NK-92 treated with Interleukin-12 subunit alpha and Interleukin-12 subunit beta, amount 100 ng/mL, for 24 hours (cell line): ENCODE measurements around the gene RNF145.
"Not testable (repeated sequence)": the region's sequence is repeated elsewhere in the genome, so short reads cannot be mapped to it uniquely, and the experiment has no call there.

ENCODE experiments used
- DNase-seq: peaks from one replicate; lab custom pipeline; 2025; lab: John Stamatoyannopoulos, UW

RNF145 gene

GRCh38 chr5:159156426-159157238 is 52.7 kb downstream of the RNF145 start:
- no peak for DNase-seq

- DNase-seq, result no peak
Observed at GRCh38 chr5:159155960-159156359, 53.4 kb downstream of the RNF145 start.

DNA sequence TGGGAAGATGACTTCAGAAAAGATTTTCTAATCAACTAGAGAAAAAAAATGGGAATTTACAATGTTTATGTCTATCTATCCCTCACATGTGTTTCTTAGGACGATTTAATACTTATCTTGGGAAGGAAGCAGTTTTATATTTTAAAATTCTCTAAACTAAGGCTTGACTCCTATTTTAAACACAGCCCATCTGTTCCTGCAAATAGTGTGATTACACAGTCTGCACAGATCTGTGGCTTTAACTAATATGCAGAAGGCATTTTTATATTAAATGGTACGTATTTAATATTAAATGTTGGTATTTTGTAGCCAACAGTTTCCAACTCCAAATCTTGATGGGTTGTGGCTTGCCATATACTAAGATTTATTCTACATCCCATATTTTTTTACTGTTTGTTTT is 56.5 kb downstream of the RNF145 start:
- no peak for DNase-seq

DNA sequence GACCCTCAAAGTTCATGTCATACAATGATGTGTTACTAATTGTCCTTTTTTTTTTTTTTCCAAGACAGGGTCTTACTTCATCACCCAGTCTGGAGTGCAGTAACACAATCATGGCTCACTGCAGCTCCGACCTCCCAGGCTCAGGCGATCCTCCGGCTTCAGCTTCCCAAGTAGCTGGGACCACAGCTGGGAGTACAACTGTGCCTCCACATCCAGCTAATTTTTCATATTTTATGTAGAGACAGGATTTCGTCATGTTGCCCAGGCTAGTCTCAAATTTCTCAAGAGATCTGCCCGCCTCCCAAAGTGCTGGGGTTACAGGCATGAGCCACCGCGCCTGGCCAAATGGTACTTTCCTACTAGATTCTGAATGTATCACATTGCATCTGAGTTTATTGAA is 60.3 kb downstream of the RNF145 start:
- no peak for DNase-seq

DNA sequence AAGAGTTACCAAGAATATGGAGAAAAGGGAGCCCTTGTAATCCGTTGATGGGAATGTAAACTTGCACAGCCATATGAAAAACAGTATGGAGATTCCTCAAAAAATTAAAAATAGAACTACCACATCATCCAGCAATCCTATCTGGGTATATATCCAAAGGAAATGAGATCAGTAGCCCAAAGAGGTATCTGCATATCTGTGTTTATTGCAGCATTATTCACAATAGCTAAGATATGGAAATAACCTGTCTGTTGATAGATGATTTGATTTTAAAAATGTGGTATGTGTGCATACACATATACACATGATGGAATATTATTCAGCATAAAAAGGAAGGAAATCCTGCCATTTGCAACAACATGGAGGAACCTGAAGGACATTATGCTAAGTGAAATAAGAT is 61.4 kb downstream of the RNF145 start:
- DNase-seq, result no peak

- DNase-seq, result no peak
Observed at GRCh38 chr5:159146839-159147238, 62.5 kb downstream of the RNF145 start.

- not testable (repeated sequence) for DNase-seq
Observed at GRCh38 chr5:159145160-159145559, 64.2 kb downstream of the RNF145 start.

- DNase-seq, result no peak
Observed at GRCh38 chr5:159139802-159140201, 69.6 kb downstream of the RNF145 start.

DNA sequence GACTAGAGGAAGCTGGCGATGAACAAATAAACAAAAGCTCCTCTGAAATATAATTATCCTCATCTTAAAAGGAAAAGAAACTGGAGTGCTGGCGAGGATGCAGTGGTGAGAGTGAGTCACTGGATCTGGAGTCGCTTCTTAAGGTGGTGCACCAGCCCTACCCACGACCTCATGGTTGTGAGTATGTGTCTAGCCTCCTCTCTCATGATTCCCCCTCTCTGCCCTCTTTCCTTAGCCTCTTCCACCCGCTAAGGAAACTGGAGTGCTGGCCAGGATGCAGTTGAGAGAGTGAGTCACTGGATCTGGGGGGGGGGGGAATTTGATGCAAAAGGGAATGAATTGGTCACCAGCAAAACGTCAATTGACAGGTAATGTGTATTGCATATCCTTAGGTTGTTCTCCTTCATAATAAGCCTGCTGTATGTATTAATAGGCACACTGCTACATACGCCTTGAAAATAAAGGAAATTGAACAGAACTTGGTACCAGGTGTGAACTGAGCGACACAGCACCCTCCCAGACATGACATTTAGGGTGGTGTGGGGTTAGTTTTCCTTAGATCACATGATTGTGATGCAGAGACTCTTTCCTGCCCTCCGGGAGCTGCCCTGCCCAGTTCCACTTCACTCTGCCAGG is 73.3 kb downstream of the RNF145 start:
- no peak for DNase-seq

- no peak for DNase-seq
Observed at GRCh38 chr5:159133041-159133741, 76.2 kb downstream of the RNF145 start.

GRCh38 chr5:159132429-159133040 is 76.8 kb downstream of the RNF145 start:
- no peak for DNase-seq

GRCh38 chr5:159131951-159132350 is 77.4 kb downstream of the RNF145 start:
- no peak for DNase-seq

- no peak for DNase-seq
Observed at GRCh38 chr5:159130871-159131270, 78.5 kb downstream of the RNF145 start.

DNA sequence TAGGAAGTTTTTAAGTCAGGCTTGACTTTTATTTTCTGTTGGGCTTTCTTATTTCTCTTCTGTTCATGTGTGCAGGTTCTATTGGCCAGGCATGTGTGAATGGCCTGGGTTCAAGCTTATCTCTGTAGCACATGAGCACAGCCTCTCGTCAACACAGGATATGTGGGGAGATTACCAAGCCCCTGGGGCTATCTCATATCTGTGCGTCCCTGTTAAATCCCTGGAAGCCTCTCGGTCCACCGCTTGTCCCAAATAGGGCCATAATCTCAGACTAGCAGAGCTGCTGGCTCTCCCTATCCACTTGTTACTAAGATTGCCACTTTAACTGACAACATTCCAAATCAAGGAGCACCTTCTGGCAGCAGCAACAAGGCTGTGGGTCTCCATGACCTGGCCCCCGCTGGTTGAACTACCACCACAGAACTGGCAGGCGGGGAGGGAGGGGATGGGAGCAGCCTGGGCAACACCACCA is 81.2 kb downstream of the RNF145 start:
- DNase-seq, result no peak

DNA sequence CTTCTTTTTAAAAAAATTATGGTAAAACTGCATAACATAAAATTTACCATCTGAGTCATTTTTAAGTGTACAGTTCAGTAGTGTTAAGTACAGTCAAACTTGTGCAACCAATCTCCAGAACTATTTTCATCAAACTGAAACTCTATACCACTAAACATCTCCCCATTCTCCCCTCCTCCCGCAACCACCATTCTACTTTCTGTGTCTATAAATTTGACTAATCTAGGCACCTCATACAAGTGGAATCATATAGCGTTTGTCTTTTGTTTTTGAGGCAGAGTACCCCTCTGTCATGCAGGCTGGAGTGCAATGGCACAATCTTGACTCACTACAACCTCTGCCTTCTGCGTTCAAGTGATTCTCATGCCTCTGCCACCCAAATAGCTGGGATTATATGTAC is 85.7 kb downstream of the RNF145 start:
- DNase-seq, result no peak

GRCh38 chr5:159123189-159123588 is 86.2 kb downstream of the RNF145 start:
- no peak for DNase-seq

DNA sequence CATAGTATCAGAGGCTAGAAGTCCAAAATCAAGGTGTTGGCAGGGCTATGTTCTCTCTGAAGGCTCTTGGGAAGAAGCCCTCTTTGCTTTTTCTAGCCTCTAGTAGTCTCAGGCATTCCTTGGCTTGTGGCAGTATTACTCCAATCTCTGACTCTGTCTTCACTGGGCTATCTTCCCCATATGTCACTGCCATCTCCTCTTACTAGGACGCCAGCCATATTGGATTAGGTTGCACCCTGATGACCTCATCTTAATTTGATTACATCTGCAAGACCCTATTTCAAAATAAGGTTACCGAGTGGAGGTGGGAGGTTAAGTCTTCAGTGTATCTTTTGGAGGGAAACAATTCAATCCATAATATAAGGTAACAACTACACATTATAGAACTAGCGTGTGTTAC is 88.3 kb downstream of the RNF145 start:
- no peak for DNase-seq

- no peak for DNase-seq
Observed at GRCh38 chr5:159120446-159120845, 88.9 kb downstream of the RNF145 start.

DNA sequence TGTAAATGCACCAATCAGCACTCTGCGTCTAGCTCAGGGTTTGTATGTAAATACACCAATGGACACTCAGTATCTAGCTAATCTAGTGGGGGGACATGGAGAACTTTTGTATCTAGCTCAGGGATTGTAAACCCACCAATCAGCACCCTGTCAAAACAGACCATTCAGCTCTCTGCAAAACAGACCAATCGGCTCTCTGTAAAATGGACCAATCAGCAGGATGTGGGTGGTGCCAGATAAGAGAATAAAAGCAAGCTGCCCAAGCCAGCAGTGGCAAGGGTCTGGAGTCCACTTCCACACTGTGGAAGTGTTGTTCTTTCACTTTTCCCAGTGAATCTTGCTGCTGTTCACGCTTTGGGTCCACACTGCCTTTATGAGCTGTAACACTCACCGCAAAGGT is 89.5 kb downstream of the RNF145 start:
- not testable (repeated sequence) for DNase-seq

DNA sequence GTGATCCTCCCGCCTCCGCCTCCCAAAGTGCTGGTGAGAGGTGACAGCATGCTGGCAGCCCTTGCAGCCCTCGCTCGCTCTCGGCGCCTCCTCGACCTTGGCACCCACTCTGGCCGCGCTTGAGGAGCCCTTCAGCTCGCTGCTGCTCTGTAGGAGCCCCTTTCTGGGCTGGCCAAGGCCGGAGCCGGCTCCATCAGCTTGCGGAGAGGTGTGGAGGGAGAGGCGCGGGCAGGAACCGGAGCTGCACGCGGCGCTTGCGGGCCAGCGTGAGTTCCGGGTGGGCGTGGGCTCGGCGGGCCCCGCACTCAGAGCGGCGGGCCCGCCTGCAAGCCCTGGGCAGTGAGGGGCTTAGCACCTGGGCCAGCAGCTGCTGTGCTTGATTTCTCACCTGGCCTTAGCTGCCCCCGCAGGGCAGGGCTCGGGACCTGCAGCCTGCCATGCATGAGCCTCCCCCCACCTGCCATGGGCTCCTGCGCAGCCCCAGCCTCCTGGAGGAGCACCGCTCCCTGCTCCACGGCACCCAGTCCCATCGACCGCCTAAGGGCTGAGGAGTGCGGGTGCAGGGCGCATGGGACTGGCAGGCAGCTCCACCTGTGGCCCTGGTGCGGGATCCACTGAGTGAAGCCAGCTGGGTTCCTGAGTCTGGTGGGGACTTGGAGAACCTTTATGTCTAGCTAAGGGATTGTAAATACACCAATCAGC is 90.2 kb downstream of the RNF145 start:
- not testable (repeated sequence) for DNase-seq

- no peak for DNase-seq
Observed at GRCh38 chr5:159113405-159113804, 95.9 kb downstream of the RNF145 start.

DNA sequence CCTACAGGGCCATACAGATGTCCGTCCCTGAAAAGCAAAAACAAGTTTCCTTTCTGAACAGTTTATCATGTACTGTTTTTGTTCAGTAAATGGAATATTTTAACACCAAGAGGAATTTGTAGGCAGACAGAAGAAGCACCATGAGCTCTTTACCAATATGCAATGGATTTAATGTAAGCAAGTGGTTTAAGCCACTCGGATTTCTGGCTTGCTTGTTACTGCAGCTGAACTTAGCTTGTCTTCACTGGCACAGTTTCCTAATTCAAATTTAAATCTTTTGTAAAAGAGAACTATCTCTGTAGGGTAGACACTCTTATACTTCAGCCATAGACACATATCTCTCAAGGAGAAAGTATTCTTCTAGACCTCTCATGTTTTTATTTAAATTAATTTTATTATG is 96.9 kb downstream of the RNF145 start:
- no peak for DNase-seq
